Measurements from ENCODE around the gene METTL8.

DNA sequence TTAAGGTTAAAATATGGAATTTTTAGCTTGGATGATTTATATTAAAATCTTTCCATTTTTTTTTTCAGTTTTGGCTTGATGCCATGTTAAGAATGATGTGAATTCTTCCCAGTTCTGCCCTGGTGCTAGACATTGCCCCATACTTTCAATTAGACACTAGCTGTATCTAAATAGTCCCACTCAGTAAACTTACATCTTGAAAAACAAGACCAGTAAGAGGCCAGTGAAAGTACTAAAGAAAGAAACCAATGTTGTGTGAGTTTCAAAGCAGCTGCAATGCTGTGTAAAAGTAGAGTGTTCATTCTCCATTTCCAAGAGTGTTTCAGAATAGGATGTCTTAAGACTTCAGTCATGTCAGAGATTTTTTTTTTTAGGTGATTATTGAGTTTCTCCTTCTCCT is 48.5 kb upstream of the METTL8 start:
- TF ChIP-seq, protein P1, sequence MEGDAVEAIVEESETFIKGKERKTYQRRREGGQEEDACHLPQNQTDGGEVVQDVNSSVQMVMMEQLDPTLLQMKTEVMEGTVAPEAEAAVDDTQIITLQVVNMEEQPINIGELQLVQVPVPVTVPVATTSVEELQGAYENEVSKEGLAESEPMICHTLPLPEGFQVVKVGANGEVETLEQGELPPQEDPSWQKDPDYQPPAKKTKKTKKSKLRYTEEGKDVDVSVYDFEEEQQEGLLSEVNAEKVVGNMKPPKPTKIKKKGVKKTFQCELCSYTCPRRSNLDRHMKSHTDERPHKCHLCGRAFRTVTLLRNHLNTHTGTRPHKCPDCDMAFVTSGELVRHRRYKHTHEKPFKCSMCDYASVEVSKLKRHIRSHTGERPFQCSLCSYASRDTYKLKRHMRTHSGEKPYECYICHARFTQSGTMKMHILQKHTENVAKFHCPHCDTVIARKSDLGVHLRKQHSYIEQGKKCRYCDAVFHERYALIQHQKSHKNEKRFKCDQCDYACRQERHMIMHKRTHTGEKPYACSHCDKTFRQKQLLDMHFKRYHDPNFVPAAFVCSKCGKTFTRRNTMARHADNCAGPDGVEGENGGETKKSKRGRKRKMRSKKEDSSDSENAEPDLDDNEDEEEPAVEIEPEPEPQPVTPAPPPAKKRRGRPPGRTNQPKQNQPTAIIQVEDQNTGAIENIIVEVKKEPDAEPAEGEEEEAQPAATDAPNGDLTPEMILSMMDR (IDR thresholded peaks at IDR 0.05; ENCODE audit: low read length): no peak
- TF ChIP-seq EZH2 (optimal IDR thresholded peaks at IDR 0.05; ENCODE audit: low read depth, low read length) (no peak), EZH2phosphoT487 (IDR thresholded peaks at IDR 0.05; ENCODE audit: low read length) (no peak)

All from MM.1S (cell line).